Upper lobe of left lung (tissue), 4 donors: Measurements from ENCODE around the gene PPP4R3B.

Experiments
- CTCF ChIP-seq, 6 experiments: fragments of 450-650 bp in 4 of 6; fragments of 200-600 bp in 2 of 6; sonication (generic) in 2 of 6; IDR thresholded peaks; one replicate each; pipeline ENCODE4 v1.5.1; 2016 to 2019; ENCODE audit warnings: antibody characterized with exemption in 6 of 6
- EP300 ChIP-seq, 4 donors: sonication (generic); formaldehyde crosslinking; IDR thresholded peaks; one replicate each; pipeline ENCODE4 v1.5.1; 2017; ENCODE audit warnings: antibody characterized with exemption in 4 of 4, control low read depth in 2 of 4
- POLR2A ChIP-seq, 4 donors: fragments of 450-650 bp; IDR thresholded peaks; one replicate each; pipeline ENCODE4 v1.5.1; 2016 to 2017; ENCODE audit warnings: antibody characterized with exemption in 4 of 4, mild to moderate bottlenecking in 2 of 4
- POLR2AphosphoS5 ChIP-seq, 2 donors: sonication (generic); formaldehyde crosslinking; IDR thresholded peaks; one replicate each; pipeline ENCODE4 v1.5.1; 2017; ENCODE audit warnings: antibody characterized with exemption in 2 of 2

- no peak for TF ChIP-seq CTCF (IDR thresholded peaks at IDR 0.05)
- no peak for TF ChIP-seq POLR2A (IDR thresholded peaks at IDR 0.05)
- no peak for TF ChIP-seq POLR2AphosphoS5 (IDR thresholded peaks at IDR 0.05)
- no peak for TF ChIP-seq EP300 (IDR thresholded peaks at IDR 0.05)
These were observed 114.8 kb downstream of the PPP4R3B start for GRCh38 chr2:55502590-55503141.
